AG04449 (cell line): ENCODE data around the gene IGFL2.
"Not testable (repeated sequence)": the region's sequence is repeated elsewhere in the genome, so short reads cannot be mapped to it uniquely, and the experiment has no call there.

Experiments
- CTCF ChIA-PET: fragments of 350-600 bp; formaldehyde crosslinking; extraction: SDS; loops from one replicate; lab custom pipeline; 2021; ENCODE audit warnings: antibody characterized with exemption; lab: Yijun Ruan, JAX
- POLR2A ChIA-PET: fragments of 400-600, 350-600 bp; formaldehyde crosslinking; extraction: SDS; loops from one replicate; lab custom pipeline; 2020; ENCODE audit warnings: antibody characterized with exemption, inconsistent platforms; lab: Yijun Ruan, JAX
- DNase-seq: peaks from one replicate; pipeline ENCODE4 v3.0.0-alpha.2; 2010; ENCODE audit warnings: low read depth, low spot score
- H3K4me3 ChIP-seq: 2 replicates; pipeline ENCODE4 v1.5.1; 2011; ENCODE audit warnings: low read depth, mild to moderate bottlenecking, control low read depth, low read length
- CTCF ChIP-seq: IDR thresholded peaks from one replicate; pipeline ENCODE4 v1.5.1; 2011; ENCODE audit warnings: mild to moderate bottlenecking, moderate library complexity, low read length, control low read depth, inconsistent platforms; ENCODE audit not compliant: insufficient read depth; ENCODE audit errors: missing control alignments

The IGFL2 gene

GRCh38 chr19:46150606-46151005 is 2.6 kb downstream of the IGFL2 start:
- no peak for TF ChIP-seq CTCF
- CTCF ChIA-PET: no interaction called here
- POLR2A ChIA-PET: no interaction called here

GRCh38 chr19:46155237-46155636 is 7.2 kb downstream of the IGFL2 start:
- no peak for TF ChIP-seq CTCF
- ChIA-PET CTCF (no interaction called here), POLR2A (no interaction called here)
- no peak for DNase-seq
- no peak overlapping the region for H3K4me3 ChIP-seq

More at GRCh38 chr19:46150606-46151005, 2.6 kb downstream of the IGFL2 start:
- DNase-seq: no peak
- no peak overlapping the region for H3K4me3 ChIP-seq

- DNase-seq: no peak
- TF ChIP-seq CTCF: no peak
- ChIA-PET POLR2A (interaction anchor here (0.7 kb wide), 1 partner anchor 26 kb away, joined by 3 read pairs; no protein-coding TSS in a partner anchor), CTCF (interaction anchor here (1.0 to 1.1 kb wide), 2 partner anchors 14 to 130 kb away, joined by 3 to 4 read pairs; no protein-coding TSS in a partner anchor)
- no peak overlapping the region for H3K4me3 ChIP-seq
Measured at GRCh38 chr19:46159418-46160232, 11.6 kb downstream of the IGFL2 start.

- POLR2A ChIA-PET: no interaction called here
- no peak for TF ChIP-seq CTCF
- H3K4me3 ChIP-seq: no peak overlapping the region
- no peak for DNase-seq
- CTCF ChIA-PET: no interaction called here
Measured at GRCh38 chr19:46160233-46160775, 12.3 kb downstream of the IGFL2 start.

GRCh38 chr19:46161642-46162257 is 13.7 kb downstream of the IGFL2 start:
- POLR2A ChIA-PET, H3K4me3 ChIP-seq, DNase-seq, CTCF ChIA-PET: not testable (repeated sequence)

GRCh38 chr19:46162731-46163130 is 14.7 kb downstream of the IGFL2 start:
- TF ChIP-seq CTCF: no peak
- H3K4me3 ChIP-seq: no peak overlapping the region
- ChIA-PET POLR2A (no interaction called here), CTCF (no interaction called here)
- no peak for DNase-seq
